Fibroblast of villous mesenchyme (primary cell): ENCODE data around the gene ZFAND2B. TPM values are rescaled to one million over a fixed set of nuclear protein-coding genes. Genes with fewer than 3 reads are reported as not detected.
"Not testable (repeated sequence)": the region's sequence is repeated elsewhere in the genome, so short reads cannot be mapped to it uniquely, and the experiment has no call there.

Source experiments
- DNase-seq: peaks from one replicate; pipeline ENCODE4 v3.0.0-alpha.2; 2010; ENCODE audit warnings: low read depth
- H3K4me3 ChIP-seq: 2 replicates; pipeline ENCODE4 v1.5.1; 2011; ENCODE audit warnings: low read depth, mild to moderate bottlenecking, low read length
- total RNA-seq: library from RNA; depleted of rRNA; stranded (reverse); fragments of >200 nt; gene quantifications from 2 replicates; pipeline ENCODE4 v1.2.3, GENCODE V29; 2012
- TF ChIP-seq, protein P1 (sequence below): IDR thresholded peaks from 2 replicates; pipeline ENCODE4 v1.5.1; 2012; ENCODE audit warnings: low read depth, mild to moderate bottlenecking, low read length; ENCODE audit not compliant: insufficient read depth

The ZFAND2B gene
- total RNA-seq, 1 donor, result 25.5 TPM

- TF ChIP-seq, protein P1, sequence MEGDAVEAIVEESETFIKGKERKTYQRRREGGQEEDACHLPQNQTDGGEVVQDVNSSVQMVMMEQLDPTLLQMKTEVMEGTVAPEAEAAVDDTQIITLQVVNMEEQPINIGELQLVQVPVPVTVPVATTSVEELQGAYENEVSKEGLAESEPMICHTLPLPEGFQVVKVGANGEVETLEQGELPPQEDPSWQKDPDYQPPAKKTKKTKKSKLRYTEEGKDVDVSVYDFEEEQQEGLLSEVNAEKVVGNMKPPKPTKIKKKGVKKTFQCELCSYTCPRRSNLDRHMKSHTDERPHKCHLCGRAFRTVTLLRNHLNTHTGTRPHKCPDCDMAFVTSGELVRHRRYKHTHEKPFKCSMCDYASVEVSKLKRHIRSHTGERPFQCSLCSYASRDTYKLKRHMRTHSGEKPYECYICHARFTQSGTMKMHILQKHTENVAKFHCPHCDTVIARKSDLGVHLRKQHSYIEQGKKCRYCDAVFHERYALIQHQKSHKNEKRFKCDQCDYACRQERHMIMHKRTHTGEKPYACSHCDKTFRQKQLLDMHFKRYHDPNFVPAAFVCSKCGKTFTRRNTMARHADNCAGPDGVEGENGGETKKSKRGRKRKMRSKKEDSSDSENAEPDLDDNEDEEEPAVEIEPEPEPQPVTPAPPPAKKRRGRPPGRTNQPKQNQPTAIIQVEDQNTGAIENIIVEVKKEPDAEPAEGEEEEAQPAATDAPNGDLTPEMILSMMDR, result no peak
- no peak for DNase-seq
- peak overlapping the region; percentile 57 for H3K4me3 ChIP-seq
Observed at GRCh38 chr2:219252570-219252899, 46.0 kb downstream of the ZFAND2B start.

DNA sequence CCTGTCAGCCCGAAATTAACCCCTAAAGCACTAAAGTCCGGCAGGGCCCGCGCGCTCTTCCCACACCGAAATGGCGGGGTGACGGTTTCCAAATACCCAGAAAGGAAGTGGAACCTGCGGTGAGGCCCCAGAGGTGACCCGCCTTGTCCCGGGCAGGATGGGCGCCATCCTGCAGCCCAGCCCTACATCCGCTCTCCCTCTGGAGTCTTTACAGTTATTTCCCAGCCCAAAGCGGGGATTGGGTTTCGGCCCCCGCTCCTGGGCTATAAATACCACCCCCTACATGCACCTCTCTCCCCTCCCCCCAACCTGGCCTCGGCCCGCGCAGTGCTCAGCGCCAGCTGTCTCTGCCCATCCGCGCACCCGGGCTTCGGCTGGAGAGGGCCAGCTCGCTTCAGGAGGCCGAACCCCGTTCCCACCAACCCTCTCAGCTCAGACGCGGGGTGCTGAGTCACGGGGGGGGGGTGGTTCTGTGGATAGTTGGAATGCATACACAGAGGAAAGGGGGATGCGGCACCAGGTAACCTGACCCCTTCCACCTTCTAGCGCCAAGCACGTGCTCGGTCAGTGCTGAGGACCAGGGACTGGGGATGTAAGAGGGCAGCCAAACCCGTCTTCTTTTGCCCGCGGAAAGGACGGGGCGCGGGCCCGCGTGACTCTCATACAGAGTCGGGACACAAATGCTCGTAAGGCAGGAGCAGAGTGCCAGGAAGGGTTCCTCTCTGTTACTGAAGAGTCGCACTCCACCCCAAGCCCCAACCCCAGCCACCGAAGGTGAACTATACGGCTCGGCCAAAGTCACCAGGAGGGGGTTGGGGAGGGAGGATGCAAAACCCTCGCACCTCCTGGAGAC is 46.5 kb downstream of the ZFAND2B start, which contains the start of gene TUBA4B:
TUBA4B (plus strand) TSS at position 344 of the 853 bp plus-strand sequence; CDS start at position 509, 165 bp downstream.
- TF ChIP-seq, protein P1, result no peak
- H3K4me3 ChIP-seq, result peak within 1 kb of the TSS; percentile 57
- DNase-seq, result no peak

- DNase-seq, result no peak
- H3K4me3 ChIP-seq, result peak within 1 kb of the TSS; percentile 57
- TF ChIP-seq, protein P1, result no peak
Observed at GRCh38 chr2:219253753-219254589, 47.4 kb downstream of the ZFAND2B start, which contains the start of gene TUBA4A. TUBA4A (minus strand) TSS chr2:219253918; CDS start chr2:219253858, 60 bp downstream.

DNA sequence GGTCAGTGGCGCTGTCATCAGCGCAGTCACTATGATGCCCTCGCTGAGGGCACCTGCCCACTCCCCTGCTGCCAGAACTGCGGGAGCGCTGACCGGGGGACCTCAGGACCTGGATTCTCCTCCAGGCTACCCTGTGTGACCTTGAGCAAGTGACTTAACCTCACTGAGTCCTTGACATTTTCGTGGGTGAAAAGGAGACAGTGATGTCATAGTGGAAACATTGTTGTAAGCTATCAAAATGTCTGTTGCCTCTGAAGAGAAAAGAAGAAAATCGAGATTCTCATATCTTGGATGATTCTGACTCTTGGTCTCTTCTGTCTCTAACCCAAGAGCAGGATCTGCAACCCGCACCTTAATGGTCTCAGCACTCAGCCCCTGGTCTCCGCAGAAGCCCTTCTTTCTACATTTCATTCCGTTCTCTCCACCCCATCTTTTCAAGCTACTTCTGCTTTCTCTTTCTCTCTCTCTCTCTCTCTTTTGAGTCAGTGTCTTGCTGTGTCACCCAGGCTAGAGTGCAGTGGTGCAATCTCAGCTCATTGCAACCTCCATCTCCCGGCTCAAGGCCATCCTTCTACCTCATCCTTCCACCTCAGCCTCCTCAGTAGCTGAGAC is 48.1 kb downstream of the ZFAND2B start:
- TF ChIP-seq, protein P1, result no peak
- DNase-seq, result no peak
- H3K4me3 ChIP-seq, result peak overlapping the region; percentile 57

DNA sequence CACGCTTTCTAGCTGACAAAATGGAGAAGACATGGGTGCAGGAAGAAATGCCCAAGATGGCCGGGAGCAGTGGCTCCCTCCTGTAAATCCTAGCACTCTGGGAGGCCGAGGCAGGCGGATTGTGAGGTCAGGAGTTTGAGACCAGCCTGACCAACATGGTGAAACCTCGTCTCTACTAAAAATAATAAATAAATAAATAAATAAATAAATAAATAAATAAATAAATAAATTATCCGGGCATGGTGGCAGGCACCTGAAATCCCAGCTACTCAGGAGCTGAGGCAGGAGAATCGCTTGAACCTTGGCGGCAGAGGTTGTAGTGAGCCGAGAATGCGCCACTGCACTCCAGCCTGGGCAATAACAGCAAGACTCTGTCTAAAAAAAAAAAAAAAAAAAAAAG is 52.4 kb downstream of the ZFAND2B start:
- not testable (repeated sequence) for DNase-seq, H3K4me3 ChIP-seq

Other genes with a start within 250 kb of the ZFAND2B start
- not detected in 2 replicates for gene CDK5R2, start 247.1 kb upstream of the ZFAND2B start, total RNA-seq
- gene FEV, start 221.6 kb upstream of the ZFAND2B start, total RNA-seq, result not detected in 2 replicates
- 1.3 TPM in 1 of 2 replicates, not detected in the other for gene CRYBA2, start 213.4 kb upstream of the ZFAND2B start, total RNA-seq
- gene CFAP65, start 165.3 kb upstream of the ZFAND2B start, total RNA-seq, result not detected in 2 replicates
- not detected in 2 replicates for gene IHH, start 145.9 kb upstream of the ZFAND2B start, total RNA-seq
- gene NHEJ1, start 46.0 kb upstream of the ZFAND2B start, total RNA-seq, result 21.9 and 24.2 TPM in 2 replicates
- gene SLC23A3, start 36.8 kb upstream of the ZFAND2B start, total RNA-seq, result 0.64 and 0.86 TPM in 2 replicates
- 17.7 and 19.6 TPM in 2 replicates for gene CNPPD1, start 29.9 kb upstream of the ZFAND2B start, total RNA-seq
- gene RETREG2, start 28.5 kb upstream of the ZFAND2B start, total RNA-seq, result 57.4 and 62.5 TPM in 2 replicates
- gene ABCB6, start 12.2 kb downstream of the ZFAND2B start, total RNA-seq, result 17.7 and 31.1 TPM in 2 replicates
- gene ATG9A, start 22.9 kb downstream of the ZFAND2B start, total RNA-seq, result 36.7 and 38.4 TPM in 2 replicates
- gene ANKZF1, start 23.0 kb downstream of the ZFAND2B start, total RNA-seq, result 22.0 and 22.9 TPM in 2 replicates
- 11.0 and 15.5 TPM in 2 replicates for gene GLB1L, start 38.7 kb downstream of the ZFAND2B start, total RNA-seq
- gene STK16, start 38.7 kb downstream of the ZFAND2B start, total RNA-seq, result 22.9 and 23.2 TPM in 2 replicates
- not detected in 2 replicates for gene TUBA4B, start 46.5 kb downstream of the ZFAND2B start, total RNA-seq
- gene TUBA4A, start 47.1 kb downstream of the ZFAND2B start, total RNA-seq, result 6.1 and 27.6 TPM in 2 replicates
- gene DNAJB2, start 72.6 kb downstream of the ZFAND2B start, total RNA-seq, result 29.6 and 33.7 TPM in 2 replicates
- gene PTPRN, start 102.6 kb downstream of the ZFAND2B start, total RNA-seq, result 0.86 and 0.97 TPM in 2 replicates
- not detected in 2 replicates for gene RESP18, start 126.0 kb downstream of the ZFAND2B start, total RNA-seq
- gene DNPEP, start 181.1 kb downstream of the ZFAND2B start, total RNA-seq, result 64.8 and 65.7 TPM in 2 replicates
- gene DES, start 211.6 kb downstream of the ZFAND2B start, total RNA-seq, result 20.7 and 35.8 TPM in 2 replicates
- gene SPEG, start 228.1 kb downstream of the ZFAND2B start, total RNA-seq, result 46.7 and 48.8 TPM in 2 replicates